ENCODE measurements around the gene CEP55. TPM values are rescaled to one million over a fixed set of nuclear protein-coding genes. Genes with fewer than 3 reads are reported as not detected.
"Not testable (repeated sequence)": the region's sequence is repeated elsewhere in the genome, so short reads cannot be mapped to it uniquely, and the experiment has no call there.

Gene CEP55
- total RNA-seq, 1 donor from 2014 or later: 8.9 TPM

DNA sequence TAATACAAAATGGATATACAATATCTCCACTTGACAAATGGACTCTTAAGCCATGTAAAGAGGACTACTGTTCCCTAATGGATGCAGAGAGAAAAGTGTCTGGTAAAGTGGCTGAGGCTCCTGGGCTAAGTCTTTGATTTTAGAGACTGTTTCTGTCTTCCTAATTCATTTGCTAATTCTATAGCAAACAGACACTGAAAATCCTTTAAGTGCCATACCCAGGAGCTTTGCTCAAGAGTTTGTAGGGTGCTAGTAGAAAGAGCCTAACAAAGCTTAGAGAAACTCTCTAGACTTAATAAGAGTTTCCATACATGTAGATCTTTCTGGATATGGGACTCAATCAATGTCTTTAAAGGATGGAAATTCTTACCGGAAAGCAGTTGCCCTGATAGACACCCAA lies 16.7 kb downstream of the CEP55 start:
- no peak for DNase-seq

DNA sequence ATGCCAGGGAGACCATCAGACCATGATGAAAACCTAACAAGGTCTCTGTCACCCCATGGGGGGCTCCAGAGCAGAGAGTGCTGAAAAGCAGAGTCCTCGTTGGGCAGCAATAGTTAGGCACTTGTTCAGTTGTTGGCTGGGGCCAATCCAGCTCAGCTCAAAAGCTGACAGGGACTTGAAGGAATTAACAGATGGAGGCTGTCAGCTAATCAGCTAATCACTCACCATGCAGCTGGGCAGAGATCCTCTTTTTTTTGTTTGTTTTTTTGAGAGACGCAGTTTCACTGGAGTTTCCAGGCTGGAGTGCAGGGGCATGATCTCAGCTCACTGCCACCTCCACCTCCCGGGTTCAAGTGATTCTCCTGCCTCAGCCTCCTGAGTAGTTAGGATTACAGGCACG lies 18.1 kb downstream of the CEP55 start:
- no peak for DNase-seq

DNA sequence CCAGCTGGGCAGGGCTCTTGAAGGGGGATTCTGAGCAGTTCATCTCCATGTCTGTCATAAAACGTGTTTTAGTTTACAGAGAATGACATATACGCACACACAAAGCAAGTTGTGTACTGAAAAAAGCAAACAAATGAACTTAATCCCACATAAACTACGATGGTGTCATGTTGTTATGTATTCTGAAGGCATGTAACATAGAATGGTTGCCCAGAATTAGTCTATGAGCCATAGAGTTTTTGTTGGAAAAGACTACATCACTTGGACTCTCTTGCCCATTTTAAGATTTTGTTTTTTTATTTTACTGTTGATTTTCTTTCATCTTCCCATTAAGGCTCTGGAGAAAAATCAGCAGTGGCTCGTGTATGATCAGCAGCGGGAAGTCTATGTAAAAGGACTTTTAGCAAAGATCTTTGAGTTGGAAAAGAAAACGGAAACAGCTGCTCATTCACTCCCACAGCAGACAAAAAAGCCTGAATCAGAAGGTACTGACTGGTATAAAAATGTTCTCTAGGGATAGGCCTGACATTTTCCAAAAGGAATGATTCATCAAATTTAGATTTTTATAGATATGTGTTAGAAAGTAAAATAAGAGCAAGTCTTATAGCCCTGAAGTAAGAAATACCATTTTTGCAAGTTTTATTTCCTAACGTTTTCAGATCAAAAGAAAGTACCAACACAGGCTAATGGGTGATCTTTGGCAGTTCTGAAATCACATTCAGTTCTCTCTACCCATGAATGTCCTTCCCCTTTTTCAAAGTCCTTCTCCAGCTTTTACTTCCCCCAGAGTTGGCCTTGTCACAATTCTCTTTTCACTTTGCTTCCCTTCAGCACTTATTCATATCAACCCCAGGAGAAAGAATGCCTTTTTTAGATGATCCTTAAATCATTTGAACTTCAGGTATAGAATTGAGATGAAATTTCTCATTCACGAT lies 18.9 kb downstream of the CEP55 start:
- no peak for DNase-seq

DNA sequence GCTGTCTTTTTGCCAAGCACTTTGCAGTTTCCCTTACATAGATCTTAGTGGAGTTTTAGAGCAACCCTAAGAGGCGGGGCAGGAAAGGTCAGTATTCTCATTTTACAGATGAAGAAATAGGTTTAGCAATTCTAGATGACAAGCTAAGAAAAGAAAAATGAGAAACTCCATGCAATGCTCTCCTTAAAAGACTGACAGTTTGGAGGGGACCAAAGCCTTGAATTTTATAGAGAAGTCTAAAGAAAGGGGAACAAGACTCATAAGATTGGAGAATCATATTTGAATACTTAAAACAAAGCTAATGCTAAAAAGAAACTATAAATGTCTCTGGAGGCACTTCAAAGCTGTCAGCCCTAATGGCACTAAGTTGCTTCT lies 19.6 kb downstream of the CEP55 start:
- DNase-seq: no peak

DNA sequence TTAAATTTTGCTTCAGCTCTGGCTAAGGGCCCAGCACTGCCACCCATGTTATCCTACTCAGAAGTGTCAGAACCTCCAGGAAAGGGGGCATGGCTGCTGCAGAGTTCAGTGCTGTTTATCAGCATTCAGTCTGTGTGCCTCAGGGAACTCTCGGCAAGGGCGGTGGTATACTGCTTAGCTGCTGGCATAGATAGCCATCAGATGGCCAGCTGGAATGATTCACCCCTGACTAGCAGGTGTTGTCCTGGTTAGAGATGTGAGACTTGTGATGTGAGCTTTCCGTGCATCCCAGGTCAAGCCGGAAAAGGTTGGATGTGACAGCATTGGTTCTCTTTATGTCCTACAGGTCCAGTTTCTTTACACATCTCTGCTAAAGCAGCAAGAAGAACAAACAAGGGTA lies 22.1 kb downstream of the CEP55 start:
- DNase-seq: no peak

DNA sequence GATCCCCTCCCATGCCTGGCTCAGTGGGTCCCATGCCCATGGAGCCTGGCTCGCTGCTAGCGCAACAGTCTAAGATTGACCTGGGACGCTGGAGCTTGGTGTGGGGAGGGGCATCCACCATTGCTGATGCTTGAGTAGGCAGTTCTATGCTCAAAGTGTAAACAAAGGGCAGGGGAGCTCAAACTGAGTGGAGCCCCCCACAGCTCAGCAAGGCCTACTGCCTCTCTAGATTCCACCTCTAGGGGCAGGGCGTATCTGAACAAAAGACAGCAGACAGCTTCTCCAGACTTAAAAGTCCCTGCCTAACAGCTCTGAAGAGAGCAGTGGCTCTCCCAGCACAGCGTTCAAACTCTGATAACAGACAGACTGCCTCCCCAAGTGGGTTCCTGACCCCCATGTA lies 38.9 kb downstream of the CEP55 start:
- no peak for DNase-seq

DNA sequence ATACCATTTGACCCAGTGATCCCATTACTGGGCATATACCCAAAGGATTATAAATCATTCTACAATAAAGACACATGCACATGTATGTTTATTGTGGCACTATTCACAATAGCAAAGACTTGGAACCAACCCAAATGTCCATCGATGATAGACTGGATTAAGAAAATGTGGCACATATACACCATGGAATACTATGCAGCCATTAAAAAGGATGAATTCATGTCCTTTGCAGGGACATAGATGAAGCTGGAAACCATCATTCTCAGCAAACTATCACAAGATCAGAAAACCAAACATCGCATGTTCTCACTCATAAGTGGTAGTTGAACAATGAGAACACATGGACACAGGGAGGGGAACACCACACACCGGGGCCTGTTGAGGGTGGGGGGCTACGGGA lies 44.5 kb downstream of the CEP55 start:
- DNase-seq: not testable (repeated sequence)

DNA sequence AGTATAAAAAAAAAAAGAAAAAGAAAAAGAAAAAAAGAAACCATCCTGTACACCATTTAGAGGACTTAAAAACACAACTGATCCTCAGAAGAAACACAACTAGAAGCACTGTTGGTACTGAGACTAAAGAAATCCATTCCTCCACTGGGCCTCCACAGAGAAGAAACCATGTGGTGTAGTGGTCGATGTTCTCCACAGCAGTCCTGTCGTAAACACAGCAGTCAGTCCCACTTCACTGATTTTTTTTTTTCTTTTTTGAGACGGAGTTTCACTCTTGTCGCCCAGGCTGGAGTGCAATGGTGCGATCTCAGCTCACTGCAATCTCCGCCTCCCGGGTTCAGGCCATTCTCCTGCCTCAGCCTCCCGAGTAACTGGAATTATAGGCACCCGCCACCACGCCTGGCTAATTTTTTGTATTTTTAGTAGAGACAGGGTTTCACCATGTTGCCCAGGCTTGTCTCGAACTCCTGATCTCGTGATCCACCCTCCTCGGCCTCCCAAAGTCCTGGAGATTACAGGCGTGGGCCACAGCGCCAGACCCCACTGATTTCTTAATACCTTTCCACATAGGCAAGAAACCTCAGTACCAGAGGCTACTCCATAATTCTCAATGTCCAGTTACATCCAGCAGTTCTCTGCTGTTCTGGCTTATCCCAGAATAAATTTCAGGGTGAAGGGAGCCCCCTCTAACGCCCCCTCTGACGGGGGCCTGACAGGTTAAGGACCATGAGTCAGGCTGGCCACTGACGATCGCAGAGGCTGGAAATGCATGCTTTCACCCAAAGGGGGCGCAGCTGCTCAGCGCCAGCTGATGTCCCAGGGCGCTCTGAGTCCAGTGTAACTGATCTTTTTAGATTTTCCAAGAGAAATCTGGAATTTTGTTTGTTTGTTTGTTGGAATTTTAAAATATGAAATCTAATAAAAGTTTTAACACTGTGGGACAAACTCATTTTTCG lies 45.3 kb downstream of the CEP55 start:
- peak; percentile 78 for DNase-seq

DNA sequence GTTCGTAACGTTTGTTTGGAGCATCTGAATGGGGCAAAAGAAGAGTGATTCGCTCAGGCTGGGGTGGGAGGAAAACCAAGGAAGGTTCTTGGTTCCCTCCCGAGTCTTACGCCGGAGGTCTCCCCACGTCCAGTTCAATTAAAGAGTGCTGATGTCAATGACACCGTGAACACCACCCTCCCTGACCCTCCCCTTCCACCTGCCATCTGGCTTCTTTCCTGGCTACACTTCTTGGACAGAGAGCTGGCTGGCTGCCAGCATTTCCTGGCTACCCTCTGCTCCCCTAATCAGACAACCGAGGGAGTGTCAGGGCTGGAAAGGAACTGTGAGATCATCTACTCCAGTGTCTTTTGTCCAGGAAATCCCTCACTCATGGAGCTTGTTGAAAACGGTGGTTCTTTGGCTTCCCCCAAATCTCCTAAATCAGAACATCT lies 46.0 kb downstream of the CEP55 start:
- DNase-seq: peak; percentile 91

DNA sequence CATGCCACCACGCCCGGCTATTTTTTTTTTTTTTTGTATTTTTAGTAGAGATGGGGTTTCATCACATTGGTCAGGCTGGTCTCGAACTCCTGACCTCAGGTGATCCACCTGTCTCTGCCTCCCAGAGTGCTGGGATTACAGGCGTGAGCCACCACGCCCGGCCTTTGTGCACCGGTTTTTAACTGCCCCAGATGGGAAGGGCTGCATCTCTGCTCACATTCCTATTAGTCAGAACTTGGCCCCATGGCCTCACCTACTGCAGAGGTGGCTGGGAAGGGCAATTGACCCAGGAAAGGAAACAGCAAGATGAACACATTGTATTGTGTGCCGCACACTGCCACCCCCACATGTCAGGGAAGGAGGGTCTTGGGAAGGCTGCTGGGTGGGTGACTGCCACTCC lies 50.6 kb downstream of the CEP55 start:
- not testable (repeated sequence) for DNase-seq

DNA sequence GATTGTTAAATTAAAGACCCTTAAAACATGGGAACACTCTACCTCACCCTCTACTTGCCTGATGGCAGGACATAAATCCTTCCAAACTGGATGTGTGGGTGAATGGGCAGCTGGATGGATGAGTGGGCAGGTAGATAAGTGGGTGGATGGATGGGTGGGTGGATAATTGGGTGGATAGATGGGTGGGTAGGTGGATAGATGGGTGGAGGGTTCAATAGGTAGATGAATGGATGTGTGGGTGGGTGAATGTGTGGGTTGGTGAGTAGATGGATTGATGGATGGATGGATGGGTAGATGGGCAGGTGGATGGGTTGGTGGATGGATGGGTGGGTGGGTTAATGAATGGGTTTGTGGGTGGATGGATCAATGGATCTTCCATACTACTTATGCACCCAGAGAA lies 51.1 kb downstream of the CEP55 start:
- no peak for DNase-seq

DNA sequence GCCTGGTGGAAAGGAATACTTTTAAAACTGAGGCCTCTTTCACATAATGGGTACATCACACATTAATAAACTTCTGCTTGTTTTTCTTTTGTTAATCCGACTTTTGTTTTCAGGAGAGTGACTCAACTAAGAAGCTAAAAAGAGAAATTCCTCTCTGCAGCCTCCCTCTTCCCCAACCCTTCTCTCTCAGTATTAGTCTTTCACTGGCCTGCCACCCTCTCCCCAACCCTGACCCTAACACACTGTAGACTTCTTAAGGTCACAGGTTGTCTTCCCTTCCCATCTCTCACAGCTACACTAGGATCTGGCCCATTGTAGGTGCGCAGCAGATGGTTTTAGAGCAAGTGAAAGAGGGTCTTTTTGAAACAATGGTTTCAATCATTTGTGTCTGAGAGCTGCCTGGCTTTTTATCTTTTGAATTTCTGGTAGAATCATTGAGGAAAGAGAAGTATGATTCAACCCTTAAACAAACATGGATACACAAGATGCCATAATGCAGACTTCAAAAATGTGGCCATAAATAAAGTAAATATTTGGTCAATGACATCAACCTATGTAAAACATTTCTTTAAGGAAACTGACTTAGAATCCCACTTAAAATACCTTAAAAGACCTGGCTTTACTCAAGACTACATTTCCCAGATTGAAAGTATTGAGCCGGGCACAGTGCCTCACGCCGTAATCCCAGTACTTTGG lies 52.1 kb downstream of the CEP55 start:
- DNase-seq: no peak

DNA sequence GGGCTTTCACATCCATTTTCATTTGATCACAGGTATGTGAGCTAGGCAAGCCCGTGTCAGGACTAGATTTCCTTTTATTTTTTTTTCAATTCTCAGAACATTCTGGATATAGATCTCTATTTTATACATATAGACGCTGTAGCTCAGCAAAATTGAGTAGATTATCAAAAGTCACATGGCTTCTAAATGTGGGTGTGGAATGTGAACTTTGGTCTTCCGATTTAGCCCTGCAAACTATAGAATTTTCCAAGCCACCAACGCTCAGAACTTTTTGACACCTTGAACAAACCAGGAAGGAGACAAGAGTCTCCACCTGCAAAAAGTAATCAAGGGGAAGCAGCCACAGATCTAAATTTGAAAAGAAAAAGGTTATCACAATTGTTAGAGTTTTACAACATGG lies 54.2 kb downstream of the CEP55 start:
- DNase-seq: no peak

DNA sequence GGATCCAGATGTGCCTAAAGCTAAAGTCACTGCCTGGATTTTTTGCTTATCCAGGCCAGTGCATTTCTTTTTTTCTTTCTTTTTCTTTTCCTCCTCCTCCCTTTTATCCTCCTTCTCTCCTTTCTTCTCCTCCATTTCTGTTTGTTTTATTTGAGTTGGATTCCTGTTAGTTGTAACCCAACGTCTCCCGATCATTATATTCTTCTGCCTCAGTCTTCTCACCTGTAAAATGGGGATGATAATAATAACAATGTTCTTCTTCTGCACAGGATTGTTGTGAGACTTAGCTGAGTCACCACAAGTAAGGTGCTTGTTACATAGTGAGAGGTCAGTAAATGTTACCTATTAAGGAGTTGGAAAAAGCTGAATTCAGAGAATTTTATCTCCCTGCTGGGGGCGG lies 56.4 kb downstream of the CEP55 start:
- no peak for DNase-seq

DNA sequence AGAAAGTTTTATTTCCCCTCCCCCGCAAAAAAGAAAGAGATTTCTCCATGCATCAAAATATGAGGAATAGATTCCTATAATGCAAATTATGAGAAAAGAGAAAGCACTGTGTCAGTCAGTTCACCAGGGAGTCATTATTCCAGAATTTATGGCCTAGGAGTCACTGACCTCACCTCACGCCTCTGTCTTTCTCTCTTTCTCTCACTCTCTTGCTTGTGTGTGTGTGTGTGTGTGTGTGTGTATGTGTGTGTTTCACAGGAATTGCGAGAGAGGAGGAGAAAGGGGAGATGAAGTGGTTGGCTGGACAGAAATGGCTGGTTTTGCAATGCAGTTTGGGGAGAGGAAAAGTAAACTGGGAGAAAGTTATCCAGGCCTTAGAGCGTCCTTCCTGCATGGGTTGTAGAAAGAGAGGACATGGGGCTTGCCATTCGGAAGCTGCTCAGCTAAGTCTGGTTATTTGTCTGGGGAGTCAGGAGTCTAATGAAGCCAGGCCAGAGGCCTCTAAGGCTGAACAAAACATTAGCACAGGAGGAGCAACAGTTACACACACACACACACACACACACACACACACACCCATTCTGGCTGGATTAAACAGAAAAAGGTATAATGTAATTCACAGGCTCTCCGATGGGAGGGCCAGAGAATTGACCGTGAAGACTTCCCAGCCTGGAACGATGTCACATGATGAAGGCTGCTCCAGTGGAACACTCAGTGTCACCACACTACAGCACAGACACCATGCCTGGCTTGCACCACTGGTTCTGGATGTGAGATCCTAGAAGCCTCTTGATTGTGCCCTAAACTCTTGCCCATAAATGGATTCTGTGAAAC lies 57.3 kb downstream of the CEP55 start:
- no peak for DNase-seq

DNA sequence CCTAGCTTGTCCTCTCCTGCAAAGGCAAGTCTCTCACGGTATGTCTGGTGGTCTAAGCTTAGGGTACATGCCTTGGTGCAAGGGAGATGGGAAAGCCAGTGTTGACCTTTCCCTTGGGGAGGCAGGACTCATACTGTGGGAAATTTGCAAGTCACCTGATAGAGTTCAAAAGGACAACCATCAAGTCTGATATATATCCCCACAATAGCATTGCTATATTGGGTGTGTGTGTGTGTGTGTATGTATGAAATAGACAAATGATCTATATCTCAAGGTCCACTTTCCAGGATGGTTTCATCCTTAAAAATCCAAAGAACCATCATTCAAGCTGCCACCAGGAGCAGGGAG lies 57.9 kb downstream of the CEP55 start:
- DNase-seq: no peak

DNA sequence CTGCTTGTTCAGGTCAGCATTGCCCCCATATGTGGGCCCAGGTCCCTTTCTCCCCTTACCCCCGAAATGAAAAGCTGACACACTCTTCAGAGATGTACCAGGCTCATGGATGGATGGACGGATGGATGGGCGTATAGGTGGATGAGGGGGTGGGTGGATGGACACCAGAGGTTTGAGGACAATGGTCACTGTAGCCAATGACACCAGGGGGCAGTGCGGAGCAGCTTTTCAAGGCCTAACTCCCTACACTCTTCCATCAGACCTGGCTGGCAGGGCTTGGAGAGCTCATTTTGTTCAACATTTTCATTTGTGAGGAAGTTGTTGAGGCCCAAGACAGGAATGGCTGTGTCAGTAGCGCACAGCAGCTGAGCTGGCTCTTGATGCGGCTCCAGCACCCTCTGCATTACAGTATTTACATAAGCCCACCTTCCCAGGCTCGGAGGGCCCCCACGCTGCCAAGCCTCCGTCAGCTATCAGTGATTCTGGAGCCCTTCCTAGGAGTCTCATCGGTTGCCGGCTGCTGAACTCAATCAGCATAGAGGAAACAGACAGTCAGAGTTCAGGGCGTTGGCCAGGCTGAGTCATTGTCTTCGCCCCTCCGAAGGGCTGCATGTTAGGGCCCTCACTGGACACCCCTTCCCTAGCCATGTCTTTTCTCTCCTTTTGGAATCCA lies 58.5 kb downstream of the CEP55 start:
- peak; percentile 74 for DNase-seq

DNA sequence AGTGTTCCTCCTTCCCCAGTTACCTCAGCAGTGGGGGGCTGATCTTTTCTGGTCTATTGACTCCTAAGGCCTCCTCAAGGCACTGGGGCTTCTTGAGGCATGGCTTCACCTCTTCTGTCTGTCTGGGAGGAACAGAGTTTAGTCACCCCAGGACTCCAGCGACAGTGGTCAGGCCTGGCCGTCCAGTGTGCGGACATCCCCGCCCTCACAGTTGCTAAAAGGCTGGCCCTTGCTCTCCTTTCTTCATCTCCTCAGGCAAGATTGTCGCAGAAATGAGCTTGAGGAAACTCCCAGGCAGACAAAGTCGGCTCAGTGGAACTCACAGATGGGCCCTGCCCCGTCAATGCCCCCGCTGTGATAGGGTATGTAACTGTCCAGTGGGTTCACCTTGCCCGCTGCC lies 63.1 kb downstream of the CEP55 start:
- DNase-seq: no peak

DNA sequence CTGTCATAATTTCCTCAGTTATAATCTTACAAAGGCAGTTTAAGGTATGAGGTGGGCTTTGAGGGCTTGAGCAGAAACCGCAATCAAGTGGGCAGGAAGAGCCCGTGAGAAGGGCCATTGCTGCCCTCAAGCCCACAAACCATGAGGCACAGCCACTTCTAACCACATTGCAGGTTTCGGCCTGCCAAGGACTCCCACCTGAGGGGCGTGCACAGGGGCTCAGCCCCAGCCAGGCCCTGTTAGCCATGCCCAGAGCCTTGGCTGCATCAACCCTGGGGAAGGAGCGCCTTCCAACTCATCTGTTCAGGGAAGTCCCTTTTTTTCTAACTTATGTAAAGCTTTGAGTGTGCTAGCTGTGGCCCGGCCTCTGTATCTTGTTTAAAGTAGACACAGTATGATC lies 64.1 kb downstream of the CEP55 start:
- DNase-seq: no peak

DNA sequence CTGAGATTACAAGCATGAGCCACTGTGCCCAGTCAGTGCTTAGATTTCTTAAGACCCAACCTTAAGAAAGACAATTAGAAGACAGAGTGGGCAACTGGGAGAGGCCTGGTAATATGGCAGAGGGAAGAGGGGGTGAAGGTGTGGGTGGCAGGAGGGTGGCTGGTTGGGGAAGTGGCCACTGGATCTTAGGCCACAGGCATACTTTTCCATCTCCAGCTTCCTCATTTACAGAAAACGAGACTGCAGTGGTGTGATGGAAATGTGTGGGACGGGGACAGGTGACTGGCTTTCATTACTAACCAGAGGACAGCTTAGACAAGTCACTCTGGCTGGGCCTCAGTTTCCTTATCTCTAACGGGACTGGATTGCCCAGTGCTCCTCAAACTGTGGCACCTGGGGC lies 69.0 kb downstream of the CEP55 start:
- DNase-seq: no peak

All from tongue (tissue), 2 donors.